Right cardiac atrium (tissue), 5 donors: ENCODE results near the gene FAM118A. TPM values are rescaled to one million over a fixed set of nuclear protein-coding genes. Genes with fewer than 3 reads are reported as not detected.
A peak's percentile ranks its signal among the peaks of the same experiment; 100 is the strongest.

Experiments used
- ATAC-seq, 2 donors: fragments of 200-7000 bp; cut with Tn5 transposase; one replicate each; pipeline versions ENCODE4 v1.8.0 to v1.9.1; 2020; ENCODE audit warnings: moderate library complexity in 2 of 2, mild to moderate bottlenecking in 1 of 2
- DNase-seq, 3 donors: peaks; one replicate each; pipeline ENCODE4 v3.0.0-alpha.2; 2020
- H3K27ac ChIP-seq: one replicate; pipeline ENCODE4 v1.5.1; 2013; ENCODE audit warnings: mild to moderate bottlenecking, low read length, control low read depth, moderate library complexity
- H3K27me3 ChIP-seq: one replicate; pipeline ENCODE4 v1.6.1; 2013; ENCODE audit not compliant: control insufficient read depth, insufficient read depth
- H3K4me1 ChIP-seq: one replicate; pipeline ENCODE4 v1.6.1; 2013; ENCODE audit warnings: low read length; ENCODE audit not compliant: control insufficient read depth, insufficient read depth
- H3K4me3 ChIP-seq: one replicate; pipeline ENCODE4 v1.5.1; 2013; ENCODE audit warnings: low read length, control low read depth
- H3K9me3 ChIP-seq: one replicate; pipeline ENCODE4 v1.6.1; 2013; ENCODE audit warnings: low read length; ENCODE audit not compliant: control insufficient read depth
- WGBS: extraction: QIAGEN DNeasy Blood & Tissue Kit; methylation state at CpG from one replicate; pipeline ENCODE4 v1.1.7; 2013; 5-methylcytosine and 5-hydroxymethylcytosine counted together
- intact Hi-C, 4 donors: fragments of 100-400 bp; cut with DNase I; formaldehyde crosslinking; loops; one replicate each; pipeline versions ENCODE4 v1.11.0 to v1.14.0; 2022 to 2023
- polyA plus RNA-seq: library from polyadenylated mRNA; stranded (reverse); fragments of 200-250 nt; gene quantifications from one replicate; pipeline ENCODE4 v1.2.3, GENCODE V29; 2013
- total RNA-seq, 4 donors: library from RNA; stranded (reverse); fragmentation: NEBNext Ultra II Directional; extraction: Animal tissue kit (Norgen Biotek cat#: 25700); gene quantifications; one replicate each; pipeline ENCODE4 v1.2.1, GENCODE V29; 2021
- donor health status: healthy with polysubstance abuse.
- donor health status: DM: no; HTN: yes; CAD: no.
- donor health status: DM: no; HTN: no; CAD: no.
- donor health status: DM: no; HTN: yes; CAD: no; lungs with severe emphysema.
- donor health status: DM: yes; HTN: yes; CAD: no.

Gene FAM118A
- total and polyA plus RNA-seq, 5 donors = 21.1 to 31.8 (median 26.6) TPM

DNA sequence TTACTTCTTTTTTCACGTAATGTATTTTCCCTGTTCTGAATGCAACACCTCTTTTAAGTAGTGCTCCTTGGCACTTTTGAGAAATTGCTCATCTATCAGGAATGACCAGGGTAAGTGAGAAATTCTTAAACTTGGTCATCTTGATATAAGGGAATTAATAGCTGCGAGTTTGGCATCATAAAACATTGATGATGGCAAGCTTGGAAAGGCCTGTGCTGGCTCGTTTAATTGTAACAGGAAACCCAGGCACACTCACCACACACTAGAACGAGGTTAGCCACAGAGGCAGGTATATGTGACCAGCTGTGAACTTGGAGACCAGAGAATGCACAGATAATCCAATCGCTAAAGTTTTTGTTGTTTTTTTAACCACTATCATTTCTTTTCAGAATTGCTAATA is 24.3 kb downstream of the FAM118A start:
- intact Hi-C loops = no loop called here
- 35% methylated on average over 5 of the region's 5 CpGs for WGBS
- H3K4me1 ChIP-seq = peaks cover 3% of the 10 kb centered on the region

GRCh38 chr22:45334528-45334927 is 24.8 kb downstream of the FAM118A start:
- no peak for DNase-seq
- Histone ChIP-seq H3K4me1 (peaks cover 3% of the 10 kb centered on the region), H3K27ac (peak overlapping the region; percentile 69), H3K27me3 (no peaks in the 10 kb centered on the region), H3K9me3 (no peaks in the 10 kb centered on the region), H3K4me3 (no peak overlapping the region)
- WGBS = 61% methylated on average over 9 of the region's 9 CpGs
- ATAC-seq = no peak
- intact Hi-C loops = no loop called here

More for the DNA sequence above, 24.3 kb downstream of the FAM118A start:
- H3K9me3 ChIP-seq = no peaks in the 10 kb centered on the region
- H3K27ac ChIP-seq = peak overlapping the region; percentile 56
- ATAC-seq (peak in 1 of 2 donors; percentile 3), DNase-seq (no peak)
- H3K4me3 ChIP-seq = no peak overlapping the region
- no peaks in the 10 kb centered on the region for H3K27me3 ChIP-seq

DNA sequence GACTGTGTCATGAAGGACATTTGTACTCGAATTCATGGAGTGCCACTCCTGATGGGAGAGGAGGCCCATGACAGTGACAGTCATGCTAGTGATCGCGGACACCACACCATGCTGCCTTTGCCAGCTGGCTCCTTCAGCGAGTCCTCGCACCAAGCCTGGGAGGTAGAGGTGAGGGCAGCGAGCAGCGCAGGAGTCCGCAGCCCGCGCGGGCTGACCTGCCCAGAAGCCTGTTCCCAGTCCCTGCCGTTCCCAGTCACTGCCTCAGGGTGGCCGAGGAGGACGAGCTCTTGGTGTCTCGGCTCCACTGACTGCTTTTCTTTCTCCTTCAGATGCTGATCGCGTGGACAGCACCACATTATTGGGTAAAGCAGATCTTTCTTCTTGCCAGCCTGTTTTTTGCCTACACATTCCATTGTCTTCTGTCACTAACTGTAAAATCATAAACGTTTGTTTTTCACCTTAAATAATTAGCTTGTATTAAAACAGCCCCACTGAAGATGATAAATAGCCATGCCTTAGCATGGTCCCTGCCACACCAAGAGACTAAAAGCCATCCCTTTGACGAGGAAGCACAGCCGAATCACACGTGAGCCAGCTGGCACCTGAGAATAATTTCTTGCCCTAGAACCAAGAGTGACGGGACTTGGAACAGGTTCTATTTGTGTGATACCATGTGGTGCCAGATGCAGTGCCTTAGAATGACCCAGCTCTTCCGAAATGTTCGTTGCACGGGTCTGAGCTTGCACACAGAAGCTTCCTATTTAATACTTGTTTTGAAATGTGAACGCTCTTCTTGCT is 25.5 kb downstream of the FAM118A start:
- ATAC-seq (peak; percentile 77 to 86), DNase-seq (peak; percentile 71 to 92 (median 89))
- intact Hi-C loops = no loop called here
- Histone ChIP-seq H3K4me1 (peaks cover 3% of the 10 kb centered on the region), H3K27me3 (no peaks in the 10 kb centered on the region), H3K27ac (peak overlapping the region; percentile 50), H3K4me3 (no peak overlapping the region), H3K9me3 (no peaks in the 10 kb centered on the region)
- 54% methylated on average over 26 of the region's 26 CpGs for WGBS

GRCh38 chr22:45335854-45336522 is 26.3 kb downstream of the FAM118A start:
- ATAC-seq (no peak), DNase-seq (peak in 2 of 3 donors; percentile 51 to 60)
- Histone ChIP-seq H3K27me3 (no peaks in the 10 kb centered on the region), H3K4me1 (peaks cover 3% of the 10 kb centered on the region), H3K4me3 (no peak overlapping the region), H3K27ac (no peak overlapping the region), H3K9me3 (no peaks in the 10 kb centered on the region)
- intact Hi-C loops = no loop called here
- WGBS = 80% methylated on average over 29 of the region's 29 CpGs

DNA sequence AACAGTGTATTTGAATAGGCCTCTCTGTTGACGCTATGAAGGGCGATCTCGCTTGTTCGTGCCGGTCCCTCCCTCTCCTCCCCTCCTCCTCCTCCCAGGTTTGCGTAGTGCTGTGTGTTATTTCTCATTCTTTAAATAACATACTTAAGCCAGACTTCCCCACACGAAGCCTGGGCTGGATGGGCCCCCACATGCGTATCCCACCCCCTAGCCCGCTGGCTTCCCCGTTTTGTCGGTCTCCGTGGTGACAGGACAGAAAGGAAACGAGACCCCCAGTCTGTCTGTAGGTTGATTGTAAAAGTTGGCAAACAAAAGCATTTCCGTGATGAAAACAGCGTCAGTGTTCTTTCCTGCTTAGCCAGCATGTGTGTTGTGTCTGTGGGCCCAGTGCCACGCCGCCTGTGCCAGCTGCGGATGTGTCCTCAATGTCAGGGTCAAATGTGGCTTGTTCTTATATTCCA is 27.3 kb downstream of the FAM118A start:
- intact Hi-C loops = no loop called here
- DNase-seq = peak; percentile 87 to 96 (median 95)
- Histone ChIP-seq H3K4me1 (peaks cover 3% of the 10 kb centered on the region), H3K4me3 (no peak overlapping the region), H3K9me3 (no peaks in the 10 kb centered on the region), H3K27ac (peak overlapping the region; percentile 11), H3K27me3 (no peaks in the 10 kb centered on the region)
- WGBS = 13% methylated on average over 18 of the region's 18 CpGs
- peak; percentile 67 to 81 for ATAC-seq

GRCh38 chr22:45337536-45337935 is 27.8 kb downstream of the FAM118A start:
- no peak for ATAC-seq
- H3K27me3 ChIP-seq = no peaks in the 10 kb centered on the region
- WGBS = 80% methylated on average over 9 of the region's 9 CpGs
- no peaks in the 10 kb centered on the region for H3K9me3 ChIP-seq
- H3K4me3 ChIP-seq = no peak overlapping the region
- peak overlapping the region; percentile 4 for H3K27ac ChIP-seq
- peak in 2 of 3 donors; percentile 42 to 54 for DNase-seq
- peaks cover 3% of the 10 kb centered on the region for H3K4me1 ChIP-seq
- intact Hi-C loops = no loop called here

DNA sequence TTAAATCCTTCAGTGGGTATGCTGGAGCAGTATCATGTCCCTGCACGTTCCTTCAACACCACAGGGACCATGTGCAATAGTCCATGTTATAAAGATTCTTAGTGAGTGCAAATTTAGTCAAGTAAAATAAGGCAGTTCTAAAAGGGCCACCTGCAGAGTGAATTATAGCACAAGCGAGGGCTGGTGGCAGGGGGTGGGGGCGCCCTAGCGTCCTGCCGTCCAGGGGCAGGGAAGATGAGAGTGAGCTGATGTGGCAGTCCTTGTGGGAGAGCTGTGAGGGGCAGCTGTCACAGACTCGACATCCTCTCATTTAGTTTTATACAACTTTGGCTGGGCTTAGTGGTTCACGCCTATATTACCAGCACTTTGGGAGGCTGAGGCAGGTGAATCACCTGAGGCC is 29.1 kb downstream of the FAM118A start:
- H3K27ac ChIP-seq = no peak overlapping the region
- no peak overlapping the region for H3K4me3 ChIP-seq
- DNase-seq (no peak), ATAC-seq (no peak)
- H3K27me3 ChIP-seq = no peaks in the 10 kb centered on the region
- 91% methylated on average over 7 of the region's 7 CpGs for WGBS
- H3K9me3 ChIP-seq = no peaks in the 10 kb centered on the region
- intact Hi-C loops = no loop called here
- peaks cover 3% of the 10 kb centered on the region for H3K4me1 ChIP-seq

DNA sequence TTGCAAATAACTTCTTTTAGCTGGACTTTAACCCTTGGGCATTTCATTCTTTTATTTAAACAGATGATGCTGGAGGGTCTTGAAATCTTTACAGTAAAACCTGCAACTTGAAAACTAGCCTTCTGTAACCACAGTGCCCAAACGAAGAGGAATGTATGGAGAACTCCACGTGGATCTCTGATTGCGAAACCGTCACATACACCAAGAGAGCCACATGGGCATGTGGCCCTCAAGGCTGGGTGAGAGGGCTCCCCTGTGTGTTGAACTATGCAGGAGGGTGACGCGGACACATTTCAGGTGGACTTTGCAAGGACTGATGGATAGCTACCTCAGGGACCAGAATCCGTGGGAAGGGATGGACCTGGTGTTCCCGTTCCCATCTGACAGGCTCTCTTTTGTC is 30.6 kb downstream of the FAM118A start:
- DNase-seq (no peak), ATAC-seq (no peak)
- intact Hi-C loops = no loop called here
- Histone ChIP-seq H3K27me3 (no peaks in the 10 kb centered on the region), H3K4me3 (no peak overlapping the region), H3K27ac (no peak overlapping the region), H3K9me3 (no peaks in the 10 kb centered on the region), H3K4me1 (peaks cover 3% of the 10 kb centered on the region)
- WGBS = 84% methylated on average over 8 of the region's 8 CpGs

DNA sequence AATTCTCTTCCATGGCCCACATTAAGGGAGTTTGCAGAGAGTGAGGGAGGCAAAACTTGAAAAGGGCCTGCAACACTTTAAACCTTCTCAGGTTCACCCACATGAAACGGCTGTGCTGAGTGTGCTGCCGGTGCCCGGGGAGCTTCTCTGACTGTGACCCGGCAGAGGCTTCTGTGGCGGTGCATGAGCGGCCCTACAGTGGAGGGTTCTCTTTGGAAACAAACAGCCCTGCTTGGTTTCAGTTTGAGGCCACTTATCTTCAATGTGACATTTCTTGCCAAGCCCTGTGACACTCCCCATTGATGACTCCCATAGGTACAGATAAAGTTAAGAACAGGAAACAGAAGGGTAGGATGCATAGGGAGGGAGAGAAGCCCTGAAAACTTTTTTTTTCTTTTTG is 31.8 kb downstream of the FAM118A start:
- intact Hi-C loops = no loop called here
- peak; percentile 57 to 65 for ATAC-seq
- 23% methylated on average over 6 of the region's 6 CpGs for WGBS

GRCh38 chr22:45343143-45343542 is 33.4 kb downstream of the FAM118A start:
- WGBS = 76% methylated on average over 8 of the region's 8 CpGs
- no peaks in the 10 kb centered on the region for H3K27me3 ChIP-seq
- intact Hi-C loops = no loop called here

More for the DNA sequence above, 31.8 kb downstream of the FAM118A start:
- H3K4me3 ChIP-seq = peak overlapping the region; percentile 8
- peak in 2 of 3 donors; percentile 55 to 60 for DNase-seq
- H3K4me1 ChIP-seq = peaks cover 3% of the 10 kb centered on the region
- H3K27me3 ChIP-seq = no peaks in the 10 kb centered on the region
- peak overlapping the region; percentile 47 for H3K27ac ChIP-seq
- no peaks in the 10 kb centered on the region for H3K9me3 ChIP-seq

DNA sequence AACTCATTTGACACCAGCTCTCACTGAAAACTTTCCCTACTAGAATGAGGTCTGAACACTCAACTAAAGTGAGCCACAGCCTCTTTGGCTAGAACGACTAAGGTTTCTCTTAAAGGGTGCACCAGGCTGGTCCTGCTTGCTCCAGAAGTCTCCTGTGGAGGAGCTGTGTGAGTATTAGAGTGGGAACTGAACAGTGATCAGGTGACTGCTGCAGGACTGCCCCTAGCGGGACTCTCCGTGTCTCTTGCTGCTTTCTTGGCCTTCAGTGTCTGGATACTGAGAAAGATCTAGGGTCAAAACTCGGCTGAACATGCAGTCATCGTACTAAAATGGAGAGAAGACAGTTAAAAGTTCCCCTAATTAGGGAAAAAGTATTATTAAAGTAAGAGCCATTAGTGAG is 34.6 kb downstream of the FAM118A start:
- H3K27me3 ChIP-seq = no peaks in the 10 kb centered on the region
- no peaks in the 10 kb centered on the region for H3K9me3 ChIP-seq
- H3K4me1 ChIP-seq = no peaks in the 10 kb centered on the region
- 61% methylated on average over 5 of the region's 5 CpGs for WGBS
- H3K27ac ChIP-seq = no peak overlapping the region
- ATAC-seq (peak; percentile 61 to 66), DNase-seq (peak in 1 of 3 donors; percentile 57)
- H3K4me3 ChIP-seq = no peak overlapping the region
- intact Hi-C loops = no loop called here

More at GRCh38 chr22:45343143-45343542, 33.4 kb downstream of the FAM118A start:
- ATAC-seq = no peak
- Histone ChIP-seq H3K4me1 (no peaks in the 10 kb centered on the region), H3K4me3 (no peak overlapping the region), H3K9me3 (no peaks in the 10 kb centered on the region), H3K27ac (no peak overlapping the region)
- no peak for DNase-seq
